Natural killer cell treated with Interleukin-12 subunit alpha and Interleukin-12 subunit beta and Interleukin-15 and Interleukin-18, amount 100 ng/mL, for 72 hours (primary cell): ENCODE data around the gene RGPD8. TPM values are rescaled to one million over a fixed set of nuclear protein-coding genes. Genes with fewer than 3 reads are reported as not detected.

Source experiments
- ATAC-seq, 2 donors: fragments of 150-1000 bp; cut with Tn5 transposase in 1 of 2; sonication (Bioruptor Pico), chemical (Tn5 transposase) in 1 of 2; 2 replicates each; pipeline ENCODE4 v1.10.0; 2021
- DNase-seq: peaks from one replicate; pipeline ENCODE4 v3.0.0; 2022; ENCODE audit warnings: low spot score
- H3K27ac Mint-ChIP-seq, 2 donors: 1 replicate in 1 of 2; 2 replicates in 1 of 2; pipeline ENCODE4 v1.8.0; 2022; ENCODE audit warnings: mixed read lengths in 2 of 2, mild to moderate bottlenecking in 1 of 2, moderate library complexity in 1 of 2
- H3K27me3 Mint-ChIP-seq, 2 donors: 1 replicate in 1 of 2; 2 replicates in 1 of 2; pipeline ENCODE4 v1.8.0; 2022; ENCODE audit warnings: mixed read lengths in 2 of 2
- H3K36me3 Mint-ChIP-seq: one replicate; pipeline ENCODE4 v1.8.0; 2022; ENCODE audit warnings: mixed read lengths
- H3K4me1 Mint-ChIP-seq, 2 donors: 1 replicate in 1 of 2; 2 replicates in 1 of 2; pipeline ENCODE4 v1.8.0; 2022; ENCODE audit warnings: low read depth in 2 of 2, mixed read lengths in 2 of 2, mild to moderate bottlenecking in 1 of 2
- H3K4me3 Mint-ChIP-seq: one replicate; pipeline ENCODE4 v1.8.0; 2022; ENCODE audit warnings: mixed read lengths
- H3K9me3 Mint-ChIP-seq: 2 replicates; pipeline ENCODE4 v1.8.0; 2022; ENCODE audit warnings: mixed read lengths
- total RNA-seq, 2 donors: library from RNA; stranded (reverse); gene quantifications; one replicate each; pipeline ENCODE4 v1.2.3, GENCODE V29; 2022

RGPD8 gene
- total RNA-seq, 2 donors from 2014 or later: 7.7 to 19.5 TPM

DNA sequence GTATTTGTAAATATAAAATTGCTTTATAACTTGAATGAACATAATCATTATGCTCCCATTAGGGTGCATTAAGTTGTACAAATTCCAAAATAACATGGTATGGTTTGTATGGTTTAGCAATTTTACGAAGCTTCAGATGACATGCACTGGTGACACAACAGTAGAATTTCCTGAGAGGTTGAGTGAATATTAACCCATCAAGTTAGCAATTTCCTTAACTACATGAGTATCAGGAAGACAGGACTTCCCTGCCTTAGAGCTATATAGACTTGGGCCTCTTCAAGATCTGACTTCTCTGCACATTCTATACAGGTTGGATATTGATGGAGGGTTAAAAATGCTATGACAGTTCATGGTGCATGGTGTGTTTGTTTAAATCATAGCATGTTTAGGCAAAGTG is 97.8 kb downstream of the RGPD8 start:
- Mint-ChIP-seq H3K4me3 (no peak overlapping the region), H3K36me3 (no peaks in the 10 kb centered on the region), H3K4me1 (no peaks in the 10 kb centered on the region), H3K27me3 (no peaks in the 10 kb centered on the region), H3K27ac (no peak overlapping the region), H3K9me3 (no peaks in the 10 kb centered on the region)
- ATAC-seq: no peak
- DNase-seq: no peak

DNA sequence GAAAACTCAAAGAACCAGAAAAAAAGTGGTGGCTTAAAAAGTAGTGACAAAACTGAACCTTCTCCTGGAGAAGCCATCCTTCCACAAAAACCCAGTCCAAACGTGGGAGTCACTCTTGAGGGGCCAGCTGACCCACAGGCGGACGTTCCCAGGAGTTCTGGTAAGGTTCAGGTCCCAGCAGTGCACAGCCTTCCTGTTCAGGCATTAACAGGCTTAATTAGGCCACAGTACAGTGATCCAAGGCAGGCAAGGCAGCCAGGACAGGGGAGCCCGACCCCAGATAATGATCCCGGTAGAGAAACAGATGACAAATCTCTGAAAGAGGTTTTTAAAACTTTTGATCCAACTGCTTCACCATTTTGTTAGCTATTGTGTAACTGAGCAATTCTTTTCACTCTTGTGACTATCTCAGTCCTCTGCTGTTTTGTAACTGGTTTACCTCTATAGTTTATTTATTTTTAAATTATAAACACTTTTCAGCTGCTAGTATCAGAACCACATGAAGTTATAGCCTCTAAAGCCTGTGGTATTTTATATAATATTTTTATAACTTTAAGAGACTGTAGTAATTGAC is 101.2 kb downstream of the RGPD8 start:
- no peak for ATAC-seq

DNA sequence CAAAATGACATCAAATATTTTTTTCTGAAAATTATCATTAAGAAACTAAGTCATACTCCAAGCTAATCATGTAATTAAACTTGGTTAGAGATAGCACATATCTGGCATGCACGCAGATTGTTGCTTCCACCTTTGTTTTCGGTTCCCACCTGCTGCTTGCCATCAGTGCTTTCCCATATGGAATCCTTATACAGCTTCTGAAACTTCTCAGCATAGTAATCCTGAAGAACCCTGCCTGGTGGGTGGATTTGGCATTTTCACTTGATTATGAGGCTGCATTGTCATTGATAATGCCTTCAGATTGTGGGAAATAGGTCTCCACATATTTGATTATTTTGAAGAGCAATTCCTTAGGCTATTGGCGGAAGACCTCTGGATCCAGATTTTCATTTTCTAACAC is 110.5 kb downstream of the RGPD8 start:
- Mint-ChIP-seq H3K27me3 (no peaks in the 10 kb centered on the region), H3K4me3 (no peak overlapping the region), H3K27ac (no peak overlapping the region), H3K9me3 (no peaks in the 10 kb centered on the region), H3K36me3 (no peaks in the 10 kb centered on the region), H3K4me1 (no peaks in the 10 kb centered on the region)
- no peak for ATAC-seq
- no peak for DNase-seq

More for the DNA sequence above, 101.2 kb downstream of the RGPD8 start:
- no peaks in the 10 kb centered on the region for H3K4me1 Mint-ChIP-seq
- no peaks in the 10 kb centered on the region for H3K36me3 Mint-ChIP-seq
- no peaks in the 10 kb centered on the region for H3K27me3 Mint-ChIP-seq
- H3K4me3 Mint-ChIP-seq: no peak overlapping the region
- H3K9me3 Mint-ChIP-seq: no peaks in the 10 kb centered on the region
- H3K27ac Mint-ChIP-seq: no peak overlapping the region
- DNase-seq: no peak

GRCh38 chr2:112321375-112322320 is 111.8 kb downstream of the RGPD8 start:
- Mint-ChIP-seq H3K27ac (no peak overlapping the region), H3K9me3 (no peaks in the 10 kb centered on the region), H3K4me3 (no peak overlapping the region), H3K27me3 (no peaks in the 10 kb centered on the region), H3K36me3 (no peaks in the 10 kb centered on the region), H3K4me1 (no peaks in the 10 kb centered on the region)
- no peak for DNase-seq
- ATAC-seq: no peak

Other genes starting within 250 kb of the RGPD8 start
- 10 to 100 TPM; 14.1 to 34.7 TPM for gene ZC3H8, start 178.6 kb downstream of the RGPD8 start, total RNA-seq
- 1 to 10 TPM; 2.6 to 3.4 TPM for gene ZC3H6, start 158.0 kb downstream of the RGPD8 start, total RNA-seq
- gene TTL, start 48.5 kb upstream of the RGPD8 start, total RNA-seq: 10 to 100 TPM; 21.0 to 37.0 TPM
- 10 to 100 TPM; 42.6 to 89.3 TPM for gene POLR1B, start 108.8 kb upstream of the RGPD8 start, total RNA-seq
- gene CHCHD5, start 151.0 kb upstream of the RGPD8 start, total RNA-seq: 10 to 100 TPM; 22.0 to 25.7 TPM
- 100 to 1,000 TPM; 125 to 168 TPM for gene SLC20A1, start 212.3 kb upstream of the RGPD8 start, total RNA-seq